ENCODE measurements around the gene FHL5.
"Not testable (repeated sequence)": the region's sequence is repeated elsewhere in the genome, so short reads cannot be mapped to it uniquely, and the experiment has no call there.

Gene FHL5

GRCh38 chr6:96562886-96563285, at the start of gene FHL5:
FHL5 (plus strand) TSS chr6:96563128; CDS start chr6:96603614, 40,486 bp downstream.
- no peak for DNase-seq (ENCODE audit: low read depth in 2 of 2)

- DNase-seq (ENCODE audit: low read depth in 2 of 2), result no peak
Observed at GRCh38 chr6:96520171-96521115, 42.5 kb upstream of the FHL5 start.

DNA sequence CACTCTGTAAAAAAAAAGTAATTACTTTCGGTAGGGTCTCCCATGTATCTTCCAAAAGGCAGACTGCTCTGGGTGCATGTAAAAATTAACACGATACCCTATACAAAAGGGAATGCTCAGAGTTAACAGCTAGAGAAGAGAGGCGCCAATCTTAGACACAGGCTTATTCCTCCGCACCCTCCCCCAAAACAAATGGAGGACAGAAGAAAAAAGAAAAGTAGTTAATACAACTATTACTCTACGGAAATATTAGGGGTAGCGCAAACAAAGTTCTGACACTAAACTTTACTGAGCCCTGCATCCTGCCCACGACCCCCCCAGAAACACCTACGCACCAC, 41.7 kb upstream of the FHL5 start:
- no peak for DNase-seq (ENCODE audit: low read depth in 2 of 2)

DNA sequence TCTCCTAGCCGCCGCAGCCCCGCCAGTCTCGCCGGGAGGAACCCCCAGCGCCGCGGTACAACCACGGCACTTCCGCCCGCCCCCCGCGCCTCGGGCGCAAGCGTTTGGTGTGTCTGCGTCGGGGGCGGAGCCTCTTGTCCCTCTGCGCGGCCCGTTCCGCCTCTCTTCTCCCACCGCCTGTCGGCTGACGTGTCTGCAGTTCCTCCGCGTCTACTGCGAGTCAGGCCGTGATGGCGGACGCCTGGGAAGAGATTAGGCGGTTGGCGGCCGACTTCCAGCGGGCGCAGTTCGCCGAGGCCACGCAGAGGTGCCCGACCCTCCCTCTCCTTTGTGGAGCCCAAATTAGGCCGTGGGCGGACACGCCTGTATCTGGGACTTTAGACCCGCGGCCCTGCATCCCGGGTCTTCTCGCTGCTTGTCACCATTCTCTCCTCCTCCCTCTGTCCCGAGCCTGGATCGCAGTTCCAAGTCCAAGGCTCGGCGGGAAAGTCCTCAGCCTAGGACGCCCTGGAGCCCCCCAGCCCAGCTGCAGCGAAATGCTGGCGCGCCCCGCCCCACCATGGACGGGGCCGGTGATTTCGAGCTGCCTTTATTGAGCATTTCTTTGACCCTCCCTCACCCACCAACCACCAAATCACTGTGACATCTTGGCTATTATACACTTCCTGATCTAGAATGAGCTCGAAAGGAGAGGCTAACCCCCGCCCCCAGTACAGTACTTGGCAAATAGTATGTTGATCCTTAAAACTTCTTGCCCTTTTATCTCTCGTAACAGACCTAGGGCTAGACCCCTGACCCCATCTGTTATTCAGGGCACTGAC, 41.1 kb upstream of the FHL5 start, which contains the start of gene UFL1:
TSS of gene UFL1 (plus strand) at position 163 of the 821 bp plus-strand sequence. CDS start at position 231, 68 bp downstream.
- peak; percentile 86 to 89 for DNase-seq (ENCODE audit: low read depth in 2 of 2)

- no peak for DNase-seq (ENCODE audit: low read depth in 2 of 2)
Observed at GRCh38 chr6:96522465-96523009, 40.4 kb upstream of the FHL5 start.

DNA sequence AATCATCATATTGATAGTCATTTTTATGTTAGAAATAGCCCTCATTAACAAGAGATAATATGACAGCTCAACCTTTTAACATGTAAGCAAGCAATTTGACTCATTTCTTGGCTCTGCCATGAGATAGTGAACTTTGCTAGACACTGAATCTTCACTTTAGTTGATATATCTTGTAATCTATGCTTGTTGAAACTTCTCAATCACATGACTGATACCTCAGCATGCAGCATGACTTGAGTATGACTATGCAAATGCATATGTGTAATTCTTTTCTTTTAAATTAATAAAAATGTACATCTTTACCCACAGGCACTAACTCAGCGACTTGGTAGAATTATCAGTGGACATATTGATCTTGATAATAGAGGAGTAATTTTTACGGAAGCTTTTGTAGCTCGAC, 34.7 kb upstream of the FHL5 start:
- no peak for DNase-seq (ENCODE audit: low read depth in 2 of 2)

DNA sequence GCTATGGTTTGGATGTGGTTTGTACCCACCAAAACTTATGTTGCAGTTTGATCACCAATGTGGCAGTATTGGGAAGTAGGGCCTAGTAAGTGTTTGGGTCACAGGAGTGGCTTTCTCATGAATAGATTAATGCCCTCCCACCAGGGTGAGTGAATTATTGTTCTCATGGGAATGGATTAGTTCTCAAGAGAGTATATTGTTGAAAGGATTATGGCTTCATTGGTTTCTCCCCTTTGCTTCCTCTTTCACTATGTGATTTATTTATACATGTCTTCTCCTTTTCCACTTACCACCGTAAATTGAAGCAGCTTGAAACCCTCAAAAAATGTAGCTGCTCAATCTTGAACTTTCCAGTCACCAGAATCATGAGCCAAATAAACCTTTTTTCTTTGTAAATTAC, 30.5 kb upstream of the FHL5 start:
- no peak for DNase-seq (ENCODE audit: low read depth in 2 of 2)

GRCh38 chr6:96537726-96538125, 25.2 kb upstream of the FHL5 start:
- DNase-seq (ENCODE audit: low read depth in 2 of 2), result no peak

GRCh38 chr6:96542702-96543101, 20.2 kb upstream of the FHL5 start:
- DNase-seq (ENCODE audit: low read depth in 2 of 2), result no peak

- DNase-seq (ENCODE audit: low read depth in 2 of 2), result no peak
Observed at GRCh38 chr6:96545882-96546281, 17.0 kb upstream of the FHL5 start.

GRCh38 chr6:96547654-96548053, 15.3 kb upstream of the FHL5 start:
- no peak for DNase-seq (ENCODE audit: low read depth in 2 of 2)

DNA sequence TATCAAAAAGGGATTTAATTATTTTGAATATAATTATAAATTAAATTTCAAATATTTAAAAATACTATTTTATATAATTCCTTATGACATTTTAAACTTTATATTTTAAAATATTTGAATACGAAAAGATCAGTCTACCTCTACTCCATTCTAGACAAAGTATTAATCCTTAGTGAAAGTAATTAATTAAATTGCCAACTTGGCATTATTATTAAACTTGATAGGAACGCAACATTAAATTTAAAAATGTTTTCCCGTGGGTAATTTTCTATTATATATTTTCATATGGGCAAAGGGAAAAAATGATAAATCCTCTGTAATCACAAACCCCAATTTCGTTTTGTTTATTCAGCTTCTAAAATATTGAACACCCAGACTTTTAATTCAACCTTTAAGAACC, 8.4 kb upstream of the FHL5 start:
- DNase-seq (ENCODE audit: low read depth in 2 of 2), result no peak

DNA sequence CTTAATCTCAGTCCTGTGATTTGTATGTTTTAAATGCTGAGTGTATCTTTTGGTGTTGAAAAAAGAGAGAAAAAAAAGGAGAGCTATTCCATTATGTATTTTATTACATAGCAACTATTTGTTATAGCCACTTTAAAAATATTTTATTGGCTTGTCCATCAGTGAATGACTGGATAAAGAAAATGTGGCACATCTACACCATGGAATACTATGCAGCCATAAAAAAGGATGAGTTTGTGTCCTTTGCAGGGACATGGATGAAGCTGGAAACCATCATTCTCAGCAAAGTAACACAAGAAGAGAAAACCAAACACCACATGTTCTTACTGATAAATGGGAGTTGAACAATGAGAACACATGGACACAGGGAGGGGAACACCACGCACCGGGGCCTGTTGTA, 3.2 kb upstream of the FHL5 start:
- not testable (repeated sequence) for DNase-seq (ENCODE audit: low read depth in 2 of 2)

GRCh38 chr6:96563853-96564252, 925 bp downstream of the FHL5 start:
- no peak for DNase-seq (ENCODE audit: low read depth in 2 of 2)

DNA sequence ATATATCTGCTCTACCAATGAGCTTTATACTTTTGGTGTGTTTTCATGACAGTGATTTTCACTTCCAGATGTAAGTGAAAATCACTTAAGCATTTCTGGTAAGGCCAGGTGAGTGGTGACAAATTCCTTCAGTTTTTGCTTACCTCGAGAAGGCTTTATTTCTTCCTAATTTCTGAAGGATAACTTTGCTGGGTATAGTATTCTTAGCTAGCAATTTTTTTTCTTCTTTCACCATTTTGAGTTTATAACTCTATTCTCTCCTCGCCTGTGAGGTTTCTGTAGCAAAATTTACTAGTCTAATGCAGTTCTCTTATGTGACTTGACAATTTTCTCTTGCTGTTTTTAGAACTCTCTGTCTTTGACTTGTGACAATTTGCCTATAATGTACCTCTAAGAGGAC, 7.1 kb downstream of the FHL5 start:
- DNase-seq (ENCODE audit: low read depth in 2 of 2), result no peak

DNA sequence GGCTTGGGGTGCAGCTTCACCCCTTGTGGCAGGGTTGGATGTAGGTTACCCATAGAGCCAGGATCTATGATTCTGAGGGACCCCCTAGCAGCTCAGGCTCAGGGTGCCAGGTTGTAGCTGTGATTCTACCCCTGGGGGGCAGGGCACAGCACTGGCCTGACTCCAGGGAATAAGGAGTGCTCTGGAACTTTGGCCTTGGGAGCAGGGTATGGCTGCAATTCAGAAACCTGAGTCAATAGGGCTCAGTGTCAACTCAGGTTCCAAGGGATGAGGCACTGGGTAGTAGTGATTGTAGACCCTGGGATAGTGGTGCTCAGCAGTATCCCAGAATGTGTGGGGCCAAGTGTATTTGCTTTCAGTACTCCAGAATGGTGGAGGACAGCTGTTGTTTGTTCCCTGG, 8.6 kb downstream of the FHL5 start:
- no peak for DNase-seq (ENCODE audit: low read depth in 2 of 2)

GRCh38 chr6:96575359-96575758, 12.4 kb downstream of the FHL5 start:
- DNase-seq (ENCODE audit: low read depth in 2 of 2), result no peak

- no peak for DNase-seq (ENCODE audit: low read depth in 2 of 2)
Observed at GRCh38 chr6:96576221-96576620, 13.3 kb downstream of the FHL5 start.

GRCh38 chr6:96582021-96582420, 19.1 kb downstream of the FHL5 start:
- no peak for DNase-seq (ENCODE audit: low read depth in 2 of 2)

GRCh38 chr6:96582436-96582835, 19.5 kb downstream of the FHL5 start:
- DNase-seq (ENCODE audit: low read depth in 2 of 2), result no peak

DNA sequence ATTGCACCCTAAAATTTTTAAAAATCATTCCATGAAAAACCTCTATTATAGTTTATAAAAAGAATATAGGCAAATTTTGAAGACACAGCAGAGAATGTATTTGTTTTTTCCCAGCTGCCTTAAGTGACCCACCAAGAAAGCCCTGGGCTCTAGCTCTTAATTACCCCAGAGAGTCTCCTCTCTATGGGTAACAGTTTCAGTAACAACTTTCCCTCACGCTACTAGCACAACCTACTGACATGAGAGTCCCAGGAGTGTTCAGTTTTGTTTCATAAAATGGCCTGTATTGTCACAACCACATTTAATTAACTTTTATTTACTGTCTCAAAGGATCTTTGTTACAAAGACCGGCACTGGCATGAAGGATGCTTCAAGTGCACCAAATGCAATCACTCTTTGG, 41.5 kb downstream of the FHL5 start:
- no peak for DNase-seq (ENCODE audit: low read depth in 2 of 2)

- DNase-seq (ENCODE audit: low read depth in 2 of 2), result no peak
Observed at GRCh38 chr6:96608074-96608473, 45.1 kb downstream of the FHL5 start.

- DNase-seq (ENCODE audit: low read depth in 2 of 2), result no peak
Observed at GRCh38 chr6:96610019-96610418, 47.1 kb downstream of the FHL5 start.

Data from stimulated activated CD4-positive, alpha-beta T cell treated with anti-CD3 and anti-CD28 coated beads, Interleukin-1b, Interleukin-23, amount 100 ng/mL, for 4 hours (primary cell).